Gastrocnemius medialis (tissue), 4 donors: ENCODE results near the gene RAD51B. TPM values are rescaled to one million over a fixed set of nuclear protein-coding genes. Genes with fewer than 3 reads are reported as not detected.

ENCODE experiments used
- ATAC-seq, 2 donors: fragments of 150-250 bp; one replicate each; pipeline ENCODE4 v1.9.1; 2016
- DNase-seq, 2 donors: peaks; one replicate each; pipeline ENCODE4 v3.0.0-alpha.2; 2019
- H3K27ac ChIP-seq, 4 donors: fragments of 200-600 bp; sonication (generic); 1 replicate in 1 of 4; 2 replicates in 3 of 4; pipeline ENCODE4 v1.5.1; 2016 to 2018; ENCODE audit warnings: mild to moderate bottlenecking in 2 of 4, moderate library complexity in 1 of 4
- H3K27me3 ChIP-seq, 3 donors: fragments of 200-600 bp; sonication (generic) in 2 of 3; 1 replicate in 1 of 3; 2 replicates in 2 of 3; pipeline versions ENCODE4 v1.5.1 to v1.6.0; 2016 to 2019; ENCODE audit warnings: mild to moderate bottlenecking in 1 of 3, moderate library complexity in 1 of 3
- H3K36me3 ChIP-seq, 2 donors: fragments of 200-600 bp; sonication (generic) in 1 of 2; one replicate each; pipeline ENCODE4 v1.5.1; 2017 to 2018
- H3K4me1 ChIP-seq, 2 donors: fragments of 200-600 bp; sonication (generic) in 1 of 2; one replicate each; pipeline ENCODE4 v1.5.1; 2016 to 2017; ENCODE audit warnings: mild to moderate bottlenecking in 2 of 2
- H3K4me3 ChIP-seq, 4 donors: fragments of 200-600 bp; sonication (generic) in 3 of 4; 1 replicate in 1 of 4; 2 replicates in 3 of 4; pipeline ENCODE4 v1.5.1; 2016 to 2019; ENCODE audit warnings: mild to moderate bottlenecking in 2 of 4
- H3K9me3 ChIP-seq, 3 donors: fragments of 200-600 bp; sonication (generic) in 2 of 3; 1 replicate in 1 of 3; 2 replicates in 2 of 3; pipeline ENCODE4 v1.5.1; 2016 to 2019
- POLR2A ChIP-seq, 2 donors: fragments of 450-650 bp; IDR thresholded peaks; one replicate each; pipeline ENCODE4 v1.6.1; 2017; ENCODE audit warnings: antibody characterized with exemption in 2 of 2, mild to moderate bottlenecking in 2 of 2, moderate library complexity in 2 of 2
- in situ Hi-C, 4 donors: fragments of 200-750 bp; cut with MboI; loops; one replicate each; pipeline versions ENCODE4 v1.15.0 to v1.8.0; 2017; ENCODE audit warnings: low sequenced_read_pairs in 4 of 4
- intact Hi-C: fragments of 100-400 bp; cut with DNase I; formaldehyde crosslinking; loops from one replicate; pipeline ENCODE4 v1.15.1; 2023; ENCODE audit warnings: low total_unique reads
- total RNA-seq, 4 donors: library from RNA; depleted of rRNA; stranded (reverse); fragments of >200 nt; gene quantifications; one replicate each; pipeline versions ENCODE4 v1.1.0 to v1.2.3, GENCODE V29; 2016
- TF ChIP-seq, protein P1 (sequence below), 5 experiments: fragments of 450-650 bp in 3 of 5; fragments of 200-600 bp in 2 of 5; sonication (generic) in 2 of 5; IDR thresholded peaks in 4 of 5; conservative IDR thresholded peaks in 1 of 5; 1 replicate in 4 of 5; 2 replicates in 1 of 5; pipeline ENCODE4 v1.5.1; 2016 to 2019; ENCODE audit warnings: antibody characterized with exemption in 5 of 5, mild to moderate bottlenecking in 3 of 5, moderate library complexity in 3 of 5

The RAD51B gene
- total RNA-seq, 4 donors from 2014 or later: 1.6 to 3.3 (median 2.4) TPM

DNA sequence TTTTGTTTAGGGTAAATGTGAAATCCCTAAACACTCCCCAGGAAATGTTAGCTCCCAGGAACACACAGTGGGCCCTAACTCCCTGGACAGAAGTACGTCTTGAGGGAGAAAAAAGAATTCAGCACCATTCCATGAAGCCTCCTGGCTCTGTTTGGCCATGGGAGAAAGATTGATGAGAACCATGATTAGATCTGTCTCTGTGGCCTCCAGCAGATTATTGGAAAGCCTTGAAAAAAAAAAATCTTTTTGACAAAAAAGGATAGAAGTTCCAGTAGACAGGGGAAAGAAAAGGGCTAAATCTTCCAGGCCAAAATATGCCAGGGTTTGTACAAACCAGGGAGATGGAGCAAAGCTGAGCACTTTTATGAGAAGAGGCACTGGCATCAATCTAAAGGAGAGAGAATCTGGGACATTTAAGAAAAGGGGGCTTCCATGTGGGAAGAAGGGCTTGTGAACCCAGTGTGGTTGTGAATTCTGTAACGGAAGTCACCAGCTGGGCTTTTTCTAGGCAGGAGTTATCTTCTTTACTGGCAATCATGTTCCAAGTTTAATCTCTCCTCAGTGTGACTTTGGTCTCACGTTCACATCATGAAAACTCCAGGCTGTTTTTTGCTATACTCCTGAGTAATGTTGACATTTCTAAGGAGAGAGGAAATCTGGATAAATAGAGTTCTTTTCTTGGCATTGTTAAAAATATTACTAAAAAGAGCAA is 426.7 kb downstream of the RAD51B start:
- Histone ChIP-seq H3K4me1 (peaks cover 82 to 97% of the 10 kb centered on the region in 2 donors), H3K4me3 (no peak overlapping the region), H3K36me3 (no peaks in the 10 kb centered on the region), H3K27me3 (no peaks in the 10 kb centered on the region), H3K9me3 (no peaks in the 10 kb centered on the region), H3K27ac (peak overlapping the region; percentile 82 to 87 (median 86))
- TF ChIP-seq POLR2A (IDR thresholded peaks at IDR 0.05): no peak
- TF ChIP-seq, protein P1, sequence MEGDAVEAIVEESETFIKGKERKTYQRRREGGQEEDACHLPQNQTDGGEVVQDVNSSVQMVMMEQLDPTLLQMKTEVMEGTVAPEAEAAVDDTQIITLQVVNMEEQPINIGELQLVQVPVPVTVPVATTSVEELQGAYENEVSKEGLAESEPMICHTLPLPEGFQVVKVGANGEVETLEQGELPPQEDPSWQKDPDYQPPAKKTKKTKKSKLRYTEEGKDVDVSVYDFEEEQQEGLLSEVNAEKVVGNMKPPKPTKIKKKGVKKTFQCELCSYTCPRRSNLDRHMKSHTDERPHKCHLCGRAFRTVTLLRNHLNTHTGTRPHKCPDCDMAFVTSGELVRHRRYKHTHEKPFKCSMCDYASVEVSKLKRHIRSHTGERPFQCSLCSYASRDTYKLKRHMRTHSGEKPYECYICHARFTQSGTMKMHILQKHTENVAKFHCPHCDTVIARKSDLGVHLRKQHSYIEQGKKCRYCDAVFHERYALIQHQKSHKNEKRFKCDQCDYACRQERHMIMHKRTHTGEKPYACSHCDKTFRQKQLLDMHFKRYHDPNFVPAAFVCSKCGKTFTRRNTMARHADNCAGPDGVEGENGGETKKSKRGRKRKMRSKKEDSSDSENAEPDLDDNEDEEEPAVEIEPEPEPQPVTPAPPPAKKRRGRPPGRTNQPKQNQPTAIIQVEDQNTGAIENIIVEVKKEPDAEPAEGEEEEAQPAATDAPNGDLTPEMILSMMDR (IDR thresholded peaks at IDR 0.05 in 4 of 5, conservative IDR thresholded peaks at IDR 0.05 in 1 of 5): no peak
- intact Hi-C loops: loop anchor here (5.0 kb wide), 3 partner anchors 104 to 421 kb away; no protein-coding TSS in a partner anchor
- DNase-seq: no peak
- in situ Hi-C loops: loop anchor here (5.0 to 25.0 kb wide), 7 partner anchors 299 to 579 kb away; partner anchors contain the start of gene ZFP36L1 (in 3 of the 4)
- no peak for ATAC-seq

DNA sequence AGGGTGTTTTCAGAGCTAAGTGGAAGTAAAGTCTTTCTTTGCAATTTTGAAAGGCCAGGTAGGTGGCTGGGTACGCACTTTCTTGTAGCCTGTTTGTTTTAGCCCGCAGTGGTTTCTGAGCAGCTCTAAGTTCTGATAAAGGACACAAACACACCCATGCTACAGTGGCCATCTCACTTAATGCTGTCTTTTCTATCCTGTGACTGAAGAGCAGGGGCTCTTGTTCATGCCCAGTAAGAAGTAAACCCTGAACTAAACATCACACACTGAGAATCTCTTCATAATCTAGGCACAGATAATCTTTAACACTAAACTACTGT is 427.2 kb downstream of the RAD51B start:
- intact Hi-C loops: loop anchor here (5.0 kb wide), 3 partner anchors 104 to 421 kb away; no protein-coding TSS in a partner anchor
- no peak for ATAC-seq
- Histone ChIP-seq H3K27me3 (no peaks in the 10 kb centered on the region), H3K27ac (peak overlapping the region; percentile 82 to 87 (median 86)), H3K4me3 (no peak overlapping the region), H3K36me3 (no peaks in the 10 kb centered on the region), H3K9me3 (no peaks in the 10 kb centered on the region), H3K4me1 (peaks cover 80 to 100% of the 10 kb centered on the region in 2 donors)
- TF ChIP-seq, protein P1 (IDR thresholded peaks at IDR 0.05 in 4 of 5, conservative IDR thresholded peaks at IDR 0.05 in 1 of 5): no peak
- no peak for TF ChIP-seq POLR2A (IDR thresholded peaks at IDR 0.05)
- DNase-seq: no peak
- in situ Hi-C loops: loop anchor here (5.0 to 25.0 kb wide), 7 partner anchors 299 to 578 kb away; partner anchors contain the start of gene ZFP36L1 (in 3 of the 4)

DNA sequence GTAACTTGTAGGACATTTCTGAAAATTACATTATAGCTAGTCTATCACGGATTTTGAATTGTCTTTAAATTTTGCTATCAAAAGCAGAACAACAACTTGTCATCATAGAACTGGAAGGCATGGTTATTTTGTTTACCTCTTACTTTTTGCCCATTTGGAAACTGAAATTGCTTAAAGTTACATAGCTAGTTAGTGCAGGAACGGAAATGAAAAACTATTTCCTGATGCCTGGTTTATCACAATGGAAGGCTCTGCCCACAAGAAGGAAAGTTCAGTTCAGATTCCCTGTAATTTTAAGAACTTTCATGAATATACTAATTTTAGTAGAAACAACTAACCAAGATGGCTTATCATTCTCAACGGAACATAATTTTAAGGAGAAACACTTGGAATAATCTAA is 427.7 kb downstream of the RAD51B start:
- Histone ChIP-seq H3K36me3 (no peaks in the 10 kb centered on the region), H3K4me1 (peaks cover 74 to 98% of the 10 kb centered on the region in 2 donors), H3K27ac (peak overlapping the region; percentile 82 to 87 (median 86)), H3K9me3 (no peaks in the 10 kb centered on the region), H3K27me3 (no peaks in the 10 kb centered on the region), H3K4me3 (no peak overlapping the region)
- TF ChIP-seq POLR2A (IDR thresholded peaks at IDR 0.05): no peak
- TF ChIP-seq, protein P1 (IDR thresholded peaks at IDR 0.05 in 4 of 5, conservative IDR thresholded peaks at IDR 0.05 in 1 of 5): no peak
- ATAC-seq (no peak), DNase-seq (no peak)
- in situ Hi-C loops (loop anchor here (5.0 to 25.0 kb wide), 7 partner anchors 300 to 578 kb away; partner anchors contain the start of gene ZFP36L1 (in 3 of the 4)), intact Hi-C loops (loop anchor here (5.0 kb wide), 3 partner anchors 105 to 420 kb away; no protein-coding TSS in a partner anchor)

GRCh38 chr14:68247676-68248268 is 428.2 kb downstream of the RAD51B start:
- H3K4me3 ChIP-seq: no peak overlapping the region
- DNase-seq (peak; percentile 20 to 36), ATAC-seq (no peak)
- H3K4me1 ChIP-seq: peaks cover 69 to 93% of the 10 kb centered on the region in 2 donors
- peak overlapping the region; percentile 82 to 87 (median 86) for H3K27ac ChIP-seq
- intact Hi-C loops: loop anchor here (1.0 to 5.0 kb wide), 5 partner anchors 105 to 569 kb away; no protein-coding TSS in a partner anchor
- no peaks in the 10 kb centered on the region for H3K36me3 ChIP-seq
- no peaks in the 10 kb centered on the region for H3K27me3 ChIP-seq
- in situ Hi-C loops: loop anchor here (5.0 to 25.0 kb wide), 7 partner anchors 300 to 577 kb away; partner anchors contain the start of gene ZFP36L1 (in 3 of the 4)
- TF ChIP-seq, protein P1 (IDR thresholded peaks at IDR 0.05 in 4 of 5, conservative IDR thresholded peaks at IDR 0.05 in 1 of 5): no peak
- H3K9me3 ChIP-seq: no peaks in the 10 kb centered on the region
